HG03378 (cell line): ENCODE results near the gene PCYOX1L.

Experiments used
- ATAC-seq: cut with Tn5 transposase; IDR thresholded peaks from one replicate; pipeline ENCODE4 v1.9.1; 2021; ENCODE audit warnings: mild to moderate bottlenecking, moderate library complexity; ENCODE audit not compliant: unreplicated experiment

The PCYOX1L gene

DNA sequence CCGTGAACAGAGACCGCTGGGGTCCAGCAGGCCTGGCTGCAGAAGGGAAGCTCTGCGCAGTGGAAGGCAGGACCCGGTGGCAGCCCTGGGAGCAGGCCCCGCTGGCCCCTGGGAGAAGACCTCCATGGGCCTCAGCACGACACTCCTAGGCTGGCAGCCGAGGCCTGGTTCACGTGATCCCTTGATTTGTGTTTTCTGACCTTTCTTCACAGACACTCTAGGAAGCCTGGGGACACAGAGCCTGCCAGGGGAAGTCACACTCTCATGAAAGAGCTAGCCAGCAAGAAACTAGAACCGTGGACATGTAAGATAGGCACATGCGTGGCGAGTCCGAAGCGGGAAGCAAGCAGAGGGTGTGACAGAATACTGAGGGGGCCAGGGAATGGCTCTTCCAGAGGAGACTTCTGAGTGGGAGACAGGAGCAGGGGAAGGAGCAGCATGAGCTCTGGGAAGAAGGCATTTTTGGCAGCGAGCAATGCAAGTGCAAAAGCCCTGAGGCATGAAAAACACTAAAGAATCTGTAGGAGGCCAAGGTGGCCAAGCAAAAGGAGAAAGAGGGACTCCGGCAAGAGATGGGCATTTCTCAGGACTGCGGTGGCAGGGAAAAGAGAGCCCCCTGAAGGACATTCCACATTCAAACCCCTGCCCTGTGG lies 47.8 kb downstream of the PCYOX1L start:
- no peak for ATAC-seq

GRCh38 chr5:149406203-149406978 lies 48.5 kb downstream of the PCYOX1L start:
- no peak for ATAC-seq

- ATAC-seq: no peak
These were observed 49.1 kb downstream of the PCYOX1L start for GRCh38 chr5:149406979-149407306.

- ATAC-seq: no peak
These were observed 49.7 kb downstream of the PCYOX1L start for GRCh38 chr5:149407323-149408251.

GRCh38 chr5:149408252-149409099 lies 50.6 kb downstream of the PCYOX1L start:
- ATAC-seq: no peak

DNA sequence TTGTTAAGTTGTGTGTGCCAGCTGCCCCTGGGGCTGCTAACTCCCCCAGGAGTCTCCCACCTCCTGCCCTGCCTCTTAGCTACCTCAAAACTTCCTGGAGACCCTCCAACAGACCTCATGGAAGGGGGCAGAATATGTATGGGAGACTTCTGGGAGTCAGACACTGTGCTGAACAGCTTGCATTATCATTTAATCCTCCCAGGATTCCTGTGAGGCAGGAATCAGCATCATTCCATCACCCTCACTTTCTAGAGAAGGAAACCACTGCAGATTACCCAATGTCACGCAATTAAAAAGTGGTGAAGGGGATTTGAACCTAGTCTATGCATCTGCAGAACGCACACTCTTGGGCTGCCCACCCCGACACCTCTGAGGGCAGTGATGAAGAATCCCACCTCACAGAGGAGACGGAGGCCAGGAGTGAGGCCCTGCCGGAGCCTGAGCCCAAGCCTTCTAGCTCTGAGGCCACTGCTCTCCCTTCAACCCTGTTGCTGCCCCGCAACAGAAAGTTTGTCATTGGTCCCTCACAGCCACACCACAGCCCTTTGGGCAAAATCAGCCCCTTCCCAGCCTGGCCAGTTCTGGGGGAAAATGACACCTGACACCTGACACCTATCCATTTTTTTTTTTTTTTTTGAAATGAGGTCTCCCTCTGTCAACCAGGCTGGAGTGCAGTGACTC lies 51.6 kb downstream of the PCYOX1L start:
- ATAC-seq: no peak

DNA sequence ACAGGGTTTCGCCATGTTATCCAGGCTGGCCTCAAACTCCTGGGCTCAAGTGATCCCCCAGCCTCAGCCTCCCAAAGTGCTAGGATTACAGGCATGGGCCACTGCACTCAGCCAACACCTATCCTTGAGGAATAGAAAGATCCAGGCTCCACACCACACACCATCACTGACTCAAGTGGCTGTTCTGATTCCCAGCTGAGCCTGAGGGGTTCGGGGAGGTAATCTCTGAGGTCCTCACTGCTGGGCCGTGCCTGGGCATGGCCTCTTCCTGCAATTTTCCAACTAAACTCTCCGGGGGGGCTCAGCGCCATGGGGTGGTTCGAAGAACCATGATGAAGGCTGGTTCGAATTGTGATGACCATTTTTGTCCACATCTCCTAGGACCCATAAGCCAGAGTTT lies 52.2 kb downstream of the PCYOX1L start:
- ATAC-seq: no peak

DNA sequence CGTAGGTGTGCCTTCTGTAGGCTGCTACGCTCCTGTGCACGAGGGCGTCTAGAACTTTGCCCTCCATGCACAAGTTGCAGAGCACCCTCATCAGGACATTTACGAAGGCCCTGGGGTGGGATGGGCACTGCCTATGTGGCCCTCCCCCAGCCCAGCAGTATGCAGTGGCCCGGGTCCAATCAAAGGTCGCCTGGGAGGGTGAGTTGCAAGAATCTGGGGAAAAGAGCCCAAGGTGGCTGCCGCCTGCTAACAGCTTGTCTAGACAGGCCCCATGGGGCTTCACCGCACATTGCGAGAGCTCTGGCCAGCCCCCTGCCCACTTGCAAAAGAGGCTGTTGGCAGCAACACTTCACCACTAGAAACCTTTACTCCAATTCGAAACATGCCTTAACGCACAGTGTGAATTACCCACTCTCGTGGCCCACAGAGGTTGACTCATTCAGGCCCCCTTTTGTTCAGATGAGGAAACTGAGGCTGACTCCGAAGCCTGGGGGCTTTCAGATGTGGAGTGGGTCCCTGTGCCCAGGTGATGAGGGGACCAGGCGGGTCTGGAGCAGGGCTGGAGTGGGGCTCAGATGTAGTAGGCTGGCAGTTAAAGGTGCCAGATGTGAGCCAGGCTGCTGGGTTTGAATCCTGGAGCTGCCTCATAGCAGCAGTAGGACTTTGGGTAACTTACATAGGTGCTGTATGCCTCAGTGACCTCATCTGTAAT lies 53.0 kb downstream of the PCYOX1L start:
- no peak for ATAC-seq

- ATAC-seq: no peak
These were observed 54.1 kb downstream of the PCYOX1L start for GRCh38 chr5:149411738-149412519.

GRCh38 chr5:149412783-149413476 lies 55.1 kb downstream of the PCYOX1L start:
- ATAC-seq: no peak

- ATAC-seq: no peak
These were observed 55.8 kb downstream of the PCYOX1L start for GRCh38 chr5:149413477-149414210.

- no peak for ATAC-seq
These were observed 56.7 kb downstream of the PCYOX1L start for GRCh38 chr5:149414405-149415065.

- ATAC-seq: no peak
These were observed 57.5 kb downstream of the PCYOX1L start for GRCh38 chr5:149415066-149415967.

- no peak for ATAC-seq
These were observed 59.3 kb downstream of the PCYOX1L start for GRCh38 chr5:149416987-149417710.

DNA sequence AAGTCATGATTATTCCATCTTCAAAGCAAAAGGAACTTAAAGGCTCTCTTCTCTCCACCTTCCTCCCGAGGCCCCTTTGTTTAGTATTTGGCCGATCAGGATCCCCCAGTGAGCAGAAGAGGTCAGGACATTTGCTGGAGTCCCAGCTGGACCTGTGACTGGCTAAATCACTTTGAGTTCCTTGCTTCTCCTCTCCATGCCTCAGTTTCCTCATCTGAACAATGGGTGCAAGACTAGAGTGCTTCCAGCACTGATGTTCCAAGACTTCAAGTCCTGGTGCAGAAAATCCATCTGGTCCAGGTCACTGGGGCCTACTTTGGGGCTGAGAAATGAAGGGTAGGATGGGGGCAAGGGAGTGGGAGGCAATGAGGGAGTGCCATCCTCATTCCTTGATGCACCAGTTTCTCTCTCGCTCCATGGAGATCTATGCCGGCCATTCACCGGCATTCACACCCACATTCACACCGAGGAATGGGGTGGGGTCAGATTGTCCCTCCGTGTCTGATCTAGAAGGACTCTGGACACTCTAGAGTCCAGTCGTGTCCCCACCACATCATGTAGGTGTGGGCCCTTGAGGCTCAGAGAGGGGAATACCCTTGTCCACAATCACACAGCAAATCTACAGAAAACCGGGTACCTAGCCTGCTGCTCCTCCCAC lies 60.0 kb downstream of the PCYOX1L start:
- no peak for ATAC-seq
